22Rv1 (cell line): Measurements from ENCODE around the gene MACF1.

Experiments used
- H3K27ac ChIP-seq: fragments of 450-650 bp; 2 replicates; pipeline ENCODE4 v1.5.1; 2017
- ZFX ChIP-seq: fragments of 450-650 bp; IDR thresholded peaks from 2 replicates; pipeline ENCODE4 v1.6.1; 2017; ENCODE audit warnings: antibody characterized with exemption, borderline replicate concordance
- TF ChIP-seq, protein P1 (sequence below): fragments of 450-650 bp; IDR thresholded peaks from 2 replicates; pipeline ENCODE4 v1.5.1; 2017; ENCODE audit warnings: mild to moderate bottlenecking

MACF1 gene

GRCh38 chr1:39392851-39393573, 188.5 kb downstream of the MACF1 start:
- H3K27ac ChIP-seq: no peak overlapping the region
- no peak for TF ChIP-seq ZFX
- TF ChIP-seq, protein P1, sequence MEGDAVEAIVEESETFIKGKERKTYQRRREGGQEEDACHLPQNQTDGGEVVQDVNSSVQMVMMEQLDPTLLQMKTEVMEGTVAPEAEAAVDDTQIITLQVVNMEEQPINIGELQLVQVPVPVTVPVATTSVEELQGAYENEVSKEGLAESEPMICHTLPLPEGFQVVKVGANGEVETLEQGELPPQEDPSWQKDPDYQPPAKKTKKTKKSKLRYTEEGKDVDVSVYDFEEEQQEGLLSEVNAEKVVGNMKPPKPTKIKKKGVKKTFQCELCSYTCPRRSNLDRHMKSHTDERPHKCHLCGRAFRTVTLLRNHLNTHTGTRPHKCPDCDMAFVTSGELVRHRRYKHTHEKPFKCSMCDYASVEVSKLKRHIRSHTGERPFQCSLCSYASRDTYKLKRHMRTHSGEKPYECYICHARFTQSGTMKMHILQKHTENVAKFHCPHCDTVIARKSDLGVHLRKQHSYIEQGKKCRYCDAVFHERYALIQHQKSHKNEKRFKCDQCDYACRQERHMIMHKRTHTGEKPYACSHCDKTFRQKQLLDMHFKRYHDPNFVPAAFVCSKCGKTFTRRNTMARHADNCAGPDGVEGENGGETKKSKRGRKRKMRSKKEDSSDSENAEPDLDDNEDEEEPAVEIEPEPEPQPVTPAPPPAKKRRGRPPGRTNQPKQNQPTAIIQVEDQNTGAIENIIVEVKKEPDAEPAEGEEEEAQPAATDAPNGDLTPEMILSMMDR: no peak

DNA sequence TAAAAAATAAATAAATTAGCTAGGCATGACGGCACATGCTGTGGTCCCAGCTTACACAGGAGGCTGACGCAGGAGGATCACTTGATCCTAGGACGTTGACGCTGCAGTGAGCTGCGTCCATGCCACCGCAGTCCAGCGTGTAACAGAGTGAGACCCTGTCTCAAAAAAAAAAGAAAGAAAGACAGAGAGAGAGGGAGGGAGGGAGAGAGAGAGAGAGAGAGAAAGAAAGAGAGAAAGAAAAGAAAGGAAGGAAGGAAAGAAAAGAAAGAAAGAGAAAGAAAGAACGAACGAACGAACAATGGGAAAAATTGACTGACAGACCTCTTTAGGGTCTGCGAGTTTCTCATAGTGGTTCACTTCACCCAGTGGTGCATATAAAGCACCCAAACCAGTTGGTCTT, 189.2 kb downstream of the MACF1 start:
- TF ChIP-seq ZFX: no peak
- TF ChIP-seq, protein P1: no peak
- no peak overlapping the region for H3K27ac ChIP-seq

GRCh38 chr1:39394059-39394458, 189.6 kb downstream of the MACF1 start:
- TF ChIP-seq ZFX: no peak
- TF ChIP-seq, protein P1: no peak
- no peak overlapping the region for H3K27ac ChIP-seq

- H3K27ac ChIP-seq: no peak overlapping the region
- TF ChIP-seq, protein P1: no peak
- TF ChIP-seq ZFX: no peak
Observed at GRCh38 chr1:39394598-39394997, 190.1 kb downstream of the MACF1 start.

GRCh38 chr1:39395357-39395831, 190.9 kb downstream of the MACF1 start:
- H3K27ac ChIP-seq: no peak overlapping the region
- TF ChIP-seq, protein P1: no peak
- TF ChIP-seq ZFX: no peak

DNA sequence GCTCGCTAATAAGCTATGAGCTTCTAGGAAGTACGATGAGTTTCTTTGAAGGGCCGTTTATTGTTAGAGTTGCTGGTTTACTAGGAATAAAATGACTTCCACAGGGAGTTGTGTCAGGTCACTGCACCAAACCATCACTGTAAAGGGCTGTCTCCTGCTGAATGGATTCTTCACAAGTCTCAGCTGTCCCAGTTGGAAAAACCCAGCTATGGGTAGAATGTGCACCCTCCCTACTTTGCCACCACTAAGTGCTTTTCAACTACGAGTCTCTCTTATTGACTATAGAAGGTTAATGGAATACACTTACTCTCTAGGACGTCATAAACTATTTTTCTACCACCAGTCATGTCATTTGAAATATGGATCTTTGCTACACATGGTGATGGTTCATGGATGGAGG, 192.2 kb downstream of the MACF1 start:
- TF ChIP-seq ZFX: no peak
- TF ChIP-seq, protein P1: no peak

GRCh38 chr1:39397487-39397886, 193.0 kb downstream of the MACF1 start:
- H3K27ac ChIP-seq: no peak overlapping the region
- TF ChIP-seq ZFX: no peak
- TF ChIP-seq, protein P1: no peak

More for the DNA sequence above, 192.2 kb downstream of the MACF1 start:
- no peak overlapping the region for H3K27ac ChIP-seq
